ENCODE measurements around the gene ST6GALNAC3.

ST6GALNAC3 gene

DNA sequence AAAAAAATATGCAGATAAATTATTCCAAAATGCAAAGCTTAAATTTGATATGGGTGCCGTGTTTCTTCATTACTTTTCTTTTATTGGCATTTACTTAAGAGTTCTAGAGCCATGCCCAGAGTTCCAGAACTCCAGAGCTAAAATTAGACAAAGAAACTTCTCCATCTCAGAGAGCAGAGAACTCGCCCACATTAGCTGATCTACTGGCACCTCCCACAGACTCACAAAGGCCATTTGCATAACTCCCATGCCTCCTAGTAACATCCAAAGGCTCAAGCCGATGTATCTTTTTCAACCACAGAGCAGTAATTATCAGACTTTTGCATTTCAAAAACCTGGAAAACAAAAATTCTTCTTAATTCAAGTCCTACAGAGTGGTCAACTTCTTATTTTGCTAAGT lies 468.9 kb downstream of the ST6GALNAC3 start:
- no peak for DNase-seq

DNA sequence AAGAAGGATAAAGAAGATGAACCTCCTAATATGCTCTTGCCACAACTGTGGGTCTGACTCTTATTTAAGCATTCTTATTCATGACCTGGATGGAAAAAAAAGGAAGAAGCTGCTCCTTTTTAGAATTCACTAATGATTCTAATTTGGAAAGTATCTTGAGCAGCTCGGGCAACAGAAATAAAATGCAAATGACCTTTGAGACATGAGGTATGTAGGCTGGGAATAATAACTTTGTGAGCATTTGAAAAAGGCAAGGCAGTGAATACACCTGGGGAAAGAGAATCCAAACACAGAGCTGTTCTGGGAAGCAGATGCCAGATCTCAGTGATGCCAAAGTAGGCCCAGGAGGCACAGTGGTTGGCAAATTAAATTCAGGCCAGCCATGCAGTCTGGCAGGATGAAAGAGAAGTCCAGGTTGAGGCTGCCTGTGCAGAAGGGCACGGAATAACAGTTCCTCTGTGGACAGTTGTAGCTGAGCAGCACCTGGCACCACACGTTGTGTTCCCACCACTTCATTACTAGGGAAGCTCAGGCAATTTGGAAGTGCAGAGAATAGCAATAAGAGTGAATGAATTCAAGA lies 471.9 kb downstream of the ST6GALNAC3 start:
- no peak for DNase-seq

GRCh38 chr1:76547916-76548315 lies 473.4 kb downstream of the ST6GALNAC3 start:
- no peak for DNase-seq

DNA sequence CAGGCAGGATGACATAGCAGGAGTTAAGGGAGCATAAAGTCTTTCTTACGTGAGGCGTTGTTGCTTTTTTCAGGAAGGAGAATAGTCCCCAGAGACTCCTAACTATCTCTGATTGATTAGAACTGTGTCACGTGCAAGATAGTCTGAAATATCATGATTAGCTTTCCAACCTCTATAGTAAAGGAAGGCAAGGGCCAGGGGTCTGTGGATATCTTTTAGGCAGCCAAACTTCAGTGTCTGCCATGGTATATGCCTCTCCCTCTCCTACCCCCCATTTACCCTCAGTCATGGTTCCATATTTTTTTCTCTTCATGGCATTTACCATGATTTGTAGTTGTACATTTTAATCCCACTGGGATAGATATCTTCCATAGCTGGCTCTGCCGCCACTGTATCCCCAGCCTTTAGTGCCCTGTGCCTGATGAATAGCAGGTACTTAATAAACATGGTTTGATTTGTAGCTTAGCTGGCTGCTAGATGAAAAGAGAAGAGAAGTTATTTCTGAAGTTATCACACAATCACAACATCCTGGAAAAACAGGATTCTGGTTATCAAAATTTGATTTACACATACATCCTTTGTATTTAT lies 474.1 kb downstream of the ST6GALNAC3 start:
- DNase-seq: no peak

- no peak for DNase-seq
These were observed 479.7 kb downstream of the ST6GALNAC3 start for GRCh38 chr1:76554283-76554682.

GRCh38 chr1:76562292-76562691 lies 487.7 kb downstream of the ST6GALNAC3 start:
- DNase-seq: no peak

DNA sequence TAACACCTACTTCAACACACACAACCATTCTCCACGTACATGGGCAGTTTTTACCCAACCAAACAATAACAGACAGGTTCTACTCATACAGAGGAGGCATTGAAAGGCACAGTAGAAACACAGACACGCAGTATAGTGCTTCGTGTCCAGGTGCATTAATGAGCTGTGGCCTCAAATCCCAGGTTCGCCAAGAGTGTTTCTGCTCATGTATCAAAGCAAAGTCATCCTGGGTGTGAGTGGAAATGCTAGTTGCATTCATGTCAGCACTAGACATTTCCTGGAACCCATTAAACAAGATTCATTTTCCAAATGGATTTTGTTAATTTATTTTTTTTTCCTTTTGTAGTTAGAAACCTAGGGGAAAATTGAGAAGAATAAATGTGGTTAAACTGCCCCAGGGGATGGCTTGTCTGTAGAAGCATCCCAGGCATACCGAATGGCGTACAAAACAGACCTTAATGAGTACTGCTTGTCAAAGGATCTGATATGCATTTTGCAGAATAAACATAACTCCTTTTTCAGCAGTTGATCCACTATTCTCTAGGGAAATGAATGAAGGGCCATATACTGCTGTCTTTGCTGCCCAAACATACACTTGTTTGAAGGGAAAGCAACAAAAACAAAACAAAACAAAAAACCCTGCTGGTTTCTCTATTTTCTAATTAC lies 494.2 kb downstream of the ST6GALNAC3 start:
- no peak for DNase-seq

GRCh38 chr1:76571248-76571647 lies 496.7 kb downstream of the ST6GALNAC3 start:
- no peak for DNase-seq

DNA sequence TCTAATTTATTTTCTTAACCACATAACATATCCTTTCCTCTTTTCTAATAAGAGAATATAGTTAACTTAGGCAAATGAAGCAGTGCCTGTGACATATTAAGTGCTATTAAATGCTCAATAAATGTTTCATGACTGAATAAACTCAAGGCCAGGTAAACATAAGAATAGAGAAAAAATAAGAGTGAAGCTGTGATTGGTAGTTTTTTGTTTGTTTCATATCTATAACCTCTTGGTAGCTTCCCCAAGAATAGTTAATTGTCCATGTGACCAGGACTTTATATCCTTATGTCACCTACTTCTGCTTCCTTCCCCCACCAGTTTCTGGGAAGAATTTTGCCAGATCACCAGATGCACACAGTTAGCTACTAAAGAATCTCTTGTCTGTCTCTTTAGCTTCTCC lies 497.7 kb downstream of the ST6GALNAC3 start:
- DNase-seq: no peak

GRCh38 chr1:76576876-76577524 lies 502.5 kb downstream of the ST6GALNAC3 start:
- DNase-seq: no peak

DNA sequence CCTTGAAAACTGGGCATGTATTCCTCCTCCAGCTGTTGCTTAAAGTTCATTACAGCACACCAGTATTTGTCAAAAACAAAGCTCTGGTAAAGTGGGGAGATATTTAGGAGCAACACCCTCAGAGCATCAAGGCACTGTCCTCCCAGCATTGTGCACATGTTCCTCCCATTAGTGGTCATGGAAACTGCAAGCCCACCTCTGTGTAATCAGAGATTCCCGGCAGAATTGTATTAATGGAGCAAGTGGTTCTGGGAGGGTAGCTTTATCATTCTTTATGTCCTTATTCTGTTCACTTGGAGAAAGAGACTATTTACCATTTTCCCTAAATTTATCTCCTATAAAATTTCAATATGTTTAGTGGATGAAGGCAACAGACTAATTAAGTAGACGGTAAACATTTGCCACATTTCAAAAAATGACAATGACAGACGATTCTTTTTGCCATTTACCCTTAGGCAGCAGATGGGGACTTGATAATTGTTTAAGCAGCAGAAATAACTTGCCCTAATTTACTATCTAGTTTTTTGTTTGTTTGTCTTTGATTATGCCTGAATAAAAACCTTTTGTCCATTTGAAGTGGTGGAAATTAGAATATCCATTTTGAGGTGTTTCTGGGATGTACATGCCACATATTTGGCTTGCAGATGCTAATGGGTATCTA lies 503.1 kb downstream of the ST6GALNAC3 start:
- DNase-seq: no peak

GRCh38 chr1:76580206-76580605 lies 505.7 kb downstream of the ST6GALNAC3 start:
- DNase-seq: no peak

DNA sequence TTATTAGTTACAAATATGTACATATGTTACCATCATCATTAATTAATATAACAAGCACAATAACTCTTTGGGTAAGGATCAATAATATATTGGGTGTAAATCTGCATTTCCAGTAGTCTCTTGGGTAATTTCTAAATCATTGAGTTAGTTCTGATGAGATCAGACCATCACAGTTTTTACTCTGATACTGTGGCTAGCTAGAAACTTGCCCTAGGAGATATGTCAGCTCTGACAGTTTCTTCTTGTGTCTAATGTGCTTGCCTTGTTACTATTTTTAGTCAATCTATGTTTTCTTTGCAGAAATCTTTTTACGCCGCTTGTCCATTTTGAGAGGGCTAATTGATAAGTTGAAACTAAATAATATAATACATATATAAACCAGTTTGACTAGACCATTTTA lies 507.2 kb downstream of the ST6GALNAC3 start:
- no peak for DNase-seq

GRCh38 chr1:76583235-76583868 lies 508.8 kb downstream of the ST6GALNAC3 start:
- DNase-seq: no peak

GRCh38 chr1:76583875-76584477 lies 509.4 kb downstream of the ST6GALNAC3 start:
- DNase-seq: no peak

DNA sequence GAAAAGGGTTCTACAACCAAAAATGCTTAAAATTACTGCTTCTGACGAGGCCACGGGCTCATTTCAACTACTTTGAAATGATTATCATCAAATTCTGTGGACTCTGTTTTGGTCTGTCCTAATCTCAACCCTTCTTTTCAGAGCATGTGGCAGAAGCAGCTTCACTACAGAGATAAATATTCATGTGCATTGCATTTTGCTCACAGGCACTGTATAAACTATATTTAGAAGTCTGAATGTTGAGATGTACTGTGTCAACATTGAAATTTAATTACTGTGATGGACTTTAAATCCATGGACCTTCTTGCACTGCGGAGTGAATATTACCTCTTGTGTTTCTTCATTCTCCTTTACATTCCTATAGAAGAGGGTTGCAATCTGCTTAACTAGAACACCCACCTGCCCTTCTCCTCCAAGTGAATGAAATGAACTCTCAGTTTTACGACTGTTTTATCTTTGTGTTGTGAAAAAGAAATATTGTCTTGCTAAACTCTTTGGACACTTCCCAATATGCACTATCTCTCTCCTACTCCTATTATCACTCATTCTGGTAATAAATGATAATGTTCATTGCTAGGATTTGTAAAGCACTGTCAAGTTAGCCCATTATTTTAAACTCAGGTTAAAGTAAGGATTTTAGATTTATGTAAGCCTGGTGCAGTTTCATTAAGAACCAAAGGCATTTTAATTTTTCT lies 511.6 kb downstream of the ST6GALNAC3 start:
- DNase-seq: no peak

- DNase-seq: no peak
These were observed 512.7 kb downstream of the ST6GALNAC3 start for GRCh38 chr1:76587212-76587611.

GRCh38 chr1:76591461-76591860 lies 516.9 kb downstream of the ST6GALNAC3 start:
- no peak for DNase-seq

DNA sequence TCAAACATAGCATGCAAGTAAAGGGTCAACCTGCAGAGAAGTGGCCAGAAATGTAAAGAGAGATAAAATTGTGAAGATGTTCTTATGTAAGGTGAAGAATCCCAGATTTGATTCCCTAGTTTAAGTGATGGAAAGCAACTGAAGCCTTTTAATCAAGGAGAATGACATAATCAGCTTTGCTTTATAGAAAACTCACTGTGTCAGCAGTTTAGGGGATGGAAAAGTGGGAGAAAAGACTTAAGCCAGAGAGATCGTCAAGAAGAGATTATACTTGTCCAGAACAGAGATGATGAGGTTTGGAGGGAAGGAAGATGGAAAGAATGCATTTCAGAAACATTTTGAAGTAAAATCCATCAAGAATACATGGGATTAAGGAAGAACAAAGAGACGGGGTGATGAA lies 517.4 kb downstream of the ST6GALNAC3 start:
- no peak for DNase-seq

- no peak for DNase-seq
These were observed 518.6 kb downstream of the ST6GALNAC3 start for GRCh38 chr1:76593141-76593540.

DNA sequence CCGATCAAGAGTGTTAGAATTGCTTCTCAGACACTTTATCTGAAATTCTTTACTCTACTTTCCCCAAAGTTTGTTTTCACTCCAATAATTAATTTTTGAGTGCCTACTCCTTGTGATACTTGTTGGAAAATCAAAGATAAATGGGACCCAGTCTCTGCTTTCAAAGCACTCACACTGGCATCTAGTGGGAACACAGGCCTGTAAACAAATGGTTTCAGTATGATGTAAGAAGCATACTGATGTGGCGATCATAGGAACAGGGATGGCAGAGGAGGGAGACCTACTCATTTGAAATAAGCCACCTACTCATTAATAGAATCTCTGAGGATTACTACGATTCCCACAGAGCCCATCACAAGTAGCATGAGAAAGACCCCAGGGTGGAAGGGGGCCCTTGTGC lies 519.1 kb downstream of the ST6GALNAC3 start:
- DNase-seq: no peak

GRCh38 chr1:76595024-76595423 lies 520.5 kb downstream of the ST6GALNAC3 start:
- DNase-seq: no peak
